GM12878 (cell line): ENCODE results near the gene NKD2. TPM values are rescaled to one million over a fixed set of nuclear protein-coding genes. Genes with fewer than 3 reads are reported as not detected.

Source experiments
- ATAC-seq: fragments of 200-7000 bp; cut with Tn5 transposase; 3 replicates; pipeline ENCODE4 v1.9.1; 2020; ENCODE audit warnings: mild to moderate bottlenecking, moderate library complexity
- BruUV-seq: library from RNA; stranded (reverse); fragments of 400-500 nt; replicated peaks from 2 replicates; lab custom pipeline; 2021; lab: Mats Ljungman, UMichigan
- CTCF ChIA-PET: fragments of 300-600 bp; sonication (Branson Sonifier 250); formaldehyde crosslinking; extraction: SDS; loops from one replicate; lab custom pipeline; 2021; ENCODE audit warnings: inconsistent platforms; lab: Yijun Ruan, JAX
- POLR2A ChIA-PET: fragments of 350-600 bp; formaldehyde crosslinking; extraction: SDS; loops from one replicate; lab custom pipeline; 2021; ENCODE audit warnings: inconsistent platforms; lab: Charles Lee
- RAD21 ChIA-PET: fragments of 300-600 bp; sonication (Branson Sonifier 250); formaldehyde crosslinking; loops from one replicate; lab custom pipeline; 2023; ENCODE audit warnings: antibody characterized with exemption; ENCODE audit not compliant: unreplicated experiment; lab: Charles Lee
- SMC1A ChIA-PET: fragments of 300-600 bp; sonication (Branson Sonifier 250); formaldehyde crosslinking; loops from one replicate; lab custom pipeline; 2023; ENCODE audit not compliant: unreplicated experiment, uncharacterized antibody; lab: Charles Lee
- DNase-seq: peaks from one replicate; pipeline ENCODE4 v3.0.0-alpha.2; 2011; ENCODE audit warnings: low read depth, low spot score
- FAIRE-seq: peaks from 3 replicates; lab custom pipeline; 2011; peaks lifted over from hg19 to GRCh38; lab: Jason Lieb, UNC
- H2AFZ ChIP-seq: 2 replicates; pipeline ENCODE4 v1.6.0; 2011; ENCODE audit warnings: low read depth, low read length, control low read depth; ENCODE audit not compliant: control insufficient read depth
- H3K27ac ChIP-seq: 2 replicates; pipeline ENCODE4 v1.5.1; 2011; ENCODE audit warnings: control low read depth; ENCODE audit not compliant: control insufficient read depth, insufficient read depth
- H3K27me3 ChIP-seq, 2 experiments: replicated peaks in 1 of 2; 2 replicates each; pipeline versions ENCODE4 v1.6.0 to v1.6.1; 2011; ENCODE audit warnings: low read length in 1 of 2; ENCODE audit not compliant: control insufficient read depth in 2 of 2, insufficient read depth in 2 of 2
- H3K36me3 ChIP-seq, 2 experiments: 2 replicates each; pipeline ENCODE4 v1.5.1; 2011; ENCODE audit warnings: low read length in 1 of 2; ENCODE audit not compliant: control insufficient read depth in 2 of 2, insufficient read depth in 2 of 2
- H3K4me1 ChIP-seq: 2 replicates; pipeline ENCODE4 v1.6.1; 2011; ENCODE audit warnings: mild to moderate bottlenecking, low read length, moderate library complexity, mixed read lengths; ENCODE audit not compliant: control insufficient read depth, insufficient read depth
- H3K4me2 ChIP-seq: 2 replicates; pipeline ENCODE4 v1.6.0; 2011; ENCODE audit warnings: control low read depth; ENCODE audit not compliant: control insufficient read depth, insufficient read depth
- H3K4me3 ChIP-seq: fragments of 200-600 bp; sonication (generic); 2 replicates; pipeline ENCODE4 v1.5.1; 2016
- H3K79me2 ChIP-seq: 2 replicates; pipeline ENCODE4 v1.6.0; 2011; ENCODE audit warnings: low read length; ENCODE audit not compliant: control insufficient read depth, insufficient read depth
- H3K9ac ChIP-seq: 2 replicates; pipeline ENCODE4 v1.8.0; 2011; ENCODE audit warnings: low read length, control low read depth, mixed read lengths; ENCODE audit not compliant: control insufficient read depth, insufficient read depth
- H3K9me3 ChIP-seq: replicated peaks from 3 replicates; pipeline ENCODE4 v1.5.1; 2011; ENCODE audit warnings: mild to moderate bottlenecking, low read length; ENCODE audit not compliant: control insufficient read depth, insufficient read depth
- H4K20me1 ChIP-seq: 2 replicates; pipeline ENCODE4 v1.6.0; 2011; ENCODE audit not compliant: control insufficient read depth, insufficient read depth
- EP300 ChIP-seq, 2 experiments: fragments of 150-350 bp in 1 of 2; IDR thresholded peaks; 2 replicates each; pipeline ENCODE4 v1.6.1; 2011 to 2012; ENCODE audit warnings: low read depth in 2 of 2, low read length in 2 of 2, borderline replicate concordance in 1 of 2, improper control_type of control experiment in 1 of 2, inconsistent platforms in 1 of 2; ENCODE audit not compliant: control insufficient read depth in 1 of 2
- EZH2 ChIP-seq: IDR thresholded peaks from 2 replicates; pipeline ENCODE4 v1.6.1; 2012; ENCODE audit warnings: low read depth, mild to moderate bottlenecking, control low read depth, inconsistent platforms, low read length, borderline replicate concordance; ENCODE audit not compliant: control insufficient read depth
- FOS ChIP-seq: IDR thresholded peaks from 3 replicates; pipeline ENCODE4 v1.6.1; 2011; ENCODE audit warnings: borderline replicate concordance; ENCODE audit not compliant: insufficient read length; ENCODE audit errors: extremely low read depth
- GABPA ChIP-seq: IDR thresholded peaks from 2 replicates; pipeline ENCODE4 v1.6.1; 2014; ENCODE audit warnings: antibody characterized with exemption, low read depth, mild to moderate bottlenecking, inconsistent platforms
- IKZF2 ChIP-seq, 2 experiments: fragments of 450-650 bp; IDR thresholded peaks; 2 replicates each; pipeline ENCODE4 v1.6.1; 2017; ENCODE audit warnings: mild to moderate bottlenecking in 2 of 2, moderate library complexity in 2 of 2
- RAD21 ChIP-seq: IDR thresholded peaks from 2 replicates; pipeline ENCODE4 v1.6.1; 2011; ENCODE audit warnings: mild to moderate bottlenecking, low read depth, low read length, moderate library complexity; ENCODE audit not compliant: insufficient read depth
- RUNX3 ChIP-seq: IDR thresholded peaks from 2 replicates; pipeline ENCODE4 v1.6.1; 2012; ENCODE audit warnings: low read length, inconsistent platforms
- SMAD5 ChIP-seq: IDR thresholded peaks from 2 replicates; pipeline ENCODE4 v1.6.1; 2016; ENCODE audit warnings: antibody characterized with exemption, low read depth
- ZNF207 ChIP-seq: fragments of 450-650 bp; IDR thresholded peaks from 2 replicates; pipeline ENCODE4 v1.6.1; 2014; ENCODE audit warnings: antibody characterized with exemption, mild to moderate bottlenecking, borderline replicate concordance
- WGBS: methylation state at CpG from one replicate; pipeline ENCODE4 v1.1.6; 2016; ENCODE audit warnings: low lambda C conversion rate; ENCODE audit not compliant: insufficient replicate concordance, insufficient coverage; ENCODE audit errors: missing lambda C conversion rate; 5-methylcytosine and 5-hydroxymethylcytosine counted together
- in situ Hi-C: fragments of 300-500 bp; cut with MboI; formaldehyde crosslinking; loops from 9 replicates; pipeline ENCODE4 v1.14.3; 2018; ENCODE audit warnings: mixed read lengths
- intact Hi-C: fragments of 100-400 bp; cut with micrococcal nuclease; formaldehyde crosslinking; loops from one replicate; pipeline ENCODE4 v1.14.2; 2022; ENCODE audit not compliant: unreplicated experiment
- polyA plus RNA-seq, 11 experiments: library from polyadenylated mRNA; depleted of rRNA in 4 of 11; unstranded in 6 of 11; stranded (reverse) in 5 of 11; fragments of >200 nt; fragmentation: Nextera tagmentation in 4 of 11; fragmentation: Illumina TruSeq in 1 of 11; extraction: Ambion mirVana in 4 of 11; extraction: Trizol in 1 of 11; gene quantifications; 1 replicate in 1 of 11; 2 replicates in 10 of 11; pipeline versions ENCODE4 v1.2.1 to v1.2.3, GENCODE V29; 2011 to 2016; ENCODE audit warnings: inconsistent platforms in 2 of 11, missing spikeins in 2 of 11, low read depth in 1 of 11
- total RNA-seq, 4 experiments: library from RNA; depleted of rRNA in 3 of 4; stranded (reverse); fragments of >200 nt in 3 of 4; fragmentation: Illumina TruSeq in 1 of 4; extraction: Trizol in 1 of 4; gene quantifications; 2 replicates each; pipeline versions ENCODE4 v1.2.1 to v1.2.3, GENCODE V29; 2013 to 2021
- TF ChIP-seq, protein P1 (sequence below): fragments of 450-650 bp; IDR thresholded peaks from 2 replicates; pipeline ENCODE4 v1.6.1; 2016; ENCODE audit warnings: mild to moderate bottlenecking, moderate library complexity, borderline replicate concordance
- TF ChIP-seq, protein P2 (sequence below): fragments of 450-650 bp; IDR thresholded peaks from 2 replicates; pipeline ENCODE4 v1.6.1; 2016; ENCODE audit warnings: mild to moderate bottlenecking
- TF ChIP-seq, protein P3 (sequence below): fragments of 150-350 bp; IDR thresholded peaks from 2 replicates; pipeline ENCODE4 v1.6.1; 2016; ENCODE audit warnings: low read depth, low read length

Gene NKD2
- total and polyA plus RNA-seq, 10 of the 15 experiments (the other 5 are each of a cell fraction or from before 2014, with no cell fraction given), result 0.20 to 0.83 (median 0.26) TPM; not detected in 7

DNA sequence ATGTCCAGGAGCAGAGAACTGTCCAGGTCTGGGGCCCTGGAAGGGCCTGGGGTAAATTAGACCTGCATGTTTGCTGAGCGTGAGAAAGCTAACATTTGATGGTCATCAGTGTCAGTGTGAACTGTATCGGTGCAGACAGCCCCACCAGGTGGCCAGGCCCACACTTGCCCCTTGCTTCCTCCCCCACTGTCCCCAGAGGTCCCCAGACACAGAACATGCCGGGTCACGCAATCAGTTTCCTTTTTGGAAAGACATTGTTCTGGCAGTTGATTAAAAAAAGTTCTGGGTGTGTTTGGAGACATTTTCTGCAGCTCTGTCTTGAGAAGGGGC lies 1.5 kb downstream of the NKD2 start (continued):
- TF ChIP-seq, protein P1, sequence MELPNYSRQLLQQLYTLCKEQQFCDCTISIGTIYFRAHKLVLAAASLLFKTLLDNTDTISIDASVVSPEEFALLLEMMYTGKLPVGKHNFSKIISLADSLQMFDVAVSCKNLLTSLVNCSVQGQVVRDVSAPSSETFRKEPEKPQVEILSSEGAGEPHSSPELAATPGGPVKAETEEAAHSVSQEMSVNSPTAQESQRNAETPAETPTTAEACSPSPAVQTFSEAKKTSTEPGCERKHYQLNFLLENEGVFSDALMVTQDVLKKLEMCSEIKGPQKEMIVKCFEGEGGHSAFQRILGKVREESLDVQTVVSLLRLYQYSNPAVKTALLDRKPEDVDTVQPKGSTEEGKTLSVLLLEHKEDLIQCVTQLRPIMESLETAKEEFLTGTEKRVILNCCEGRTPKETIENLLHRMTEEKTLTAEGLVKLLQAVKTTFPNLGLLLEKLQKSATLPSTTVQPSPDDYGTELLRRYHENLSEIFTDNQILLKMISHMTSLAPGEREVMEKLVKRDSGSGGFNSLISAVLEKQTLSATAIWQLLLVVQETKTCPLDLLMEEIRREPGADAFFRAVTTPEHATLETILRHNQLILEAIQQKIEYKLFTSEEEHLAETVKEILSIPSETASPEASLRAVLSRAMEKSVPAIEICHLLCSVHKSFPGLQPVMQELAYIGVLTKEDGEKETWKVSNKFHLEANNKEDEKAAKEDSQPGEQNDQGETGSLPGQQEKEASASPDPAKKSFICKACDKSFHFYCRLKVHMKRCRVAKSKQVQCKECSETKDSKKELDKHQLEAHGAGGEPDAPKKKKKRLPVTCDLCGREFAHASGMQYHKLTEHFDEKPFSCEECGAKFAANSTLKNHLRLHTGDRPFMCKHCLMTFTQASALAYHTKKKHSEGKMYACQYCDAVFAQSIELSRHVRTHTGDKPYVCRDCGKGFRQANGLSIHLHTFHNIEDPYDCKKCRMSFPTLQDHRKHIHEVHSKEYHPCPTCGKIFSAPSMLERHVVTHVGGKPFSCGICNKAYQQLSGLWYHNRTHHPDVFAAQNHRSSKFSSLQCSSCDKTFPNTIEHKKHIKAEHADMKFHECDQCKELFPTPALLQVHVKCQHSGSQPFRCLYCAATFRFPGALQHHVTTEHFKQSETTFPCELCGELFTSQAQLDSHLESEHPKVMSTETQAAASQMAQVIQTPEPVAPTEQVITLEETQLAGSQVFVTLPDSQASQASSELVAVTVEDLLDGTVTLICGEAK, result no peak
- TF ChIP-seq RAD21, result 0 out of 2 replicates have a peak, but pooled peaks have one; percentile 8
- no peak for TF ChIP-seq EP300 (IDR thresholded peaks at IDR 0.05; ENCODE audit: borderline replicate concordance in 1 of 2, control insufficient read depth in 1 of 2, low read depth in 2 of 2, low read length in 2 of 2)
- no peak for TF ChIP-seq RUNX3
- TF ChIP-seq, all 136 proteins: peak for 2

DNA sequence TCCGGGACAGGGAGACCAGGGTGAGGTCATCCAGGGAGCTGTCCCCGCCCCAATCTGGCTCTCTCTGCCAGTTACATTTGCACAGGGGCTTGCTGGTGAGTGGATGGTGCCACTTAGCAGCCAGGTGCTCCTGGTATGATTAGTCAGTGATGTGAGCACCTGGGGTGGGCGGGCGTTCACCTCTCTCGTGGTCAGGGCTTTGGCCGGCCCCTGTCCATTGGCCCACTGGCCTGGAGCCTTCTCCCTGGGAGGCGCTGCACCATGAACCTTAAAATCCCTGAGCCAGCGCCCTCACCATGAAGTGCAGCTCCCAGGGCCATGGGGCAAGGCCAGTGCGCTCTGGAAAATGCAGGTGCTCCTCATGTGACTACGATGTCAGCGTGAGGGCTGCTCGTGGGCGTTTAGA lies 2.0 kb downstream of the NKD2 start:
- Histone ChIP-seq H3K4me1 (no peaks in the 10 kb centered on the region), H3K9me3 (no peaks in the 10 kb centered on the region), H4K20me1 (no peaks in the 10 kb centered on the region), H3K27ac (no peak overlapping the region), H3K4me2 (no peak overlapping the region), H3K36me3 (no peaks in the 10 kb centered on the region), H3K4me3 (no peak overlapping the region), H3K9ac (no peak overlapping the region), H3K79me2 (no peaks in the 10 kb centered on the region), H3K27me3 (peaks cover 4 to 6% of the 10 kb centered on the region in 2 experiments; a peak in 3 of 4 replicates), H2AFZ (no peak overlapping the region)
- ATAC-seq, result no peak
- no peak for FAIRE-seq
- intact Hi-C loops (loop anchor here (10.0 kb wide), 1 partner anchor 134 kb away; no protein-coding TSS in a partner anchor), in situ Hi-C loops (loop anchor here (5.0 kb wide), 1 partner anchor 92 kb away; no protein-coding TSS in a partner anchor)
- POLR2A ChIA-PET, result no interaction called here
- CTCF ChIA-PET, result interaction anchor here (0.6 to 2.1 kb wide), 6 partner anchors 15 to 643 kb away, joined by 3 to 15 read pairs (median 4); no protein-coding TSS in a partner anchor
- no peak for TF ChIP-seq GABPA
- no peak for TF ChIP-seq IKZF2 (IDR thresholded peaks at IDR 0.05)
- TF ChIP-seq FOS, result no peak
- TF ChIP-seq ZNF207, result no peak
- TF ChIP-seq, protein P2, sequence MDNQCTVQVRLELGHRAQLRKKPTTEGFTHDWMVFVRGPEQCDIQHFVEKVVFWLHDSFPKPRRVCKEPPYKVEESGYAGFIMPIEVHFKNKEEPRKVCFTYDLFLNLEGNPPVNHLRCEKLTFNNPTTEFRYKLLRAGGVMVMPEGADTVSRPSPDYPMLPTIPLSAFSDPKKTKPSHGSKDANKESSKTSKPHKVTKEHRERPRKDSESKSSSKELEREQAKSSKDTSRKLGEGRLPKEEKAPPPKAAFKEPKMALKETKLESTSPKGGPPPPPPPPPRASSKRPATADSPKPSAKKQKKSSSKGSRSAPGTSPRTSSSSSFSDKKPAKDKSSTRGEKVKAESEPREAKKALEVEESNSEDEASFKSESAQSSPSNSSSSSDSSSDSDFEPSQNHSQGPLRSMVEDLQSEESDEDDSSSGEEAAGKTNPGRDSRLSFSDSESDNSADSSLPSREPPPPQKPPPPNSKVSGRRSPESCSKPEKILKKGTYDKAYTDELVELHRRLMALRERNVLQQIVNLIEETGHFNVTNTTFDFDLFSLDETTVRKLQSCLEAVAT, result no peak
- no peak for TF ChIP-seq SMAD5
- TF ChIP-seq, protein P3, sequence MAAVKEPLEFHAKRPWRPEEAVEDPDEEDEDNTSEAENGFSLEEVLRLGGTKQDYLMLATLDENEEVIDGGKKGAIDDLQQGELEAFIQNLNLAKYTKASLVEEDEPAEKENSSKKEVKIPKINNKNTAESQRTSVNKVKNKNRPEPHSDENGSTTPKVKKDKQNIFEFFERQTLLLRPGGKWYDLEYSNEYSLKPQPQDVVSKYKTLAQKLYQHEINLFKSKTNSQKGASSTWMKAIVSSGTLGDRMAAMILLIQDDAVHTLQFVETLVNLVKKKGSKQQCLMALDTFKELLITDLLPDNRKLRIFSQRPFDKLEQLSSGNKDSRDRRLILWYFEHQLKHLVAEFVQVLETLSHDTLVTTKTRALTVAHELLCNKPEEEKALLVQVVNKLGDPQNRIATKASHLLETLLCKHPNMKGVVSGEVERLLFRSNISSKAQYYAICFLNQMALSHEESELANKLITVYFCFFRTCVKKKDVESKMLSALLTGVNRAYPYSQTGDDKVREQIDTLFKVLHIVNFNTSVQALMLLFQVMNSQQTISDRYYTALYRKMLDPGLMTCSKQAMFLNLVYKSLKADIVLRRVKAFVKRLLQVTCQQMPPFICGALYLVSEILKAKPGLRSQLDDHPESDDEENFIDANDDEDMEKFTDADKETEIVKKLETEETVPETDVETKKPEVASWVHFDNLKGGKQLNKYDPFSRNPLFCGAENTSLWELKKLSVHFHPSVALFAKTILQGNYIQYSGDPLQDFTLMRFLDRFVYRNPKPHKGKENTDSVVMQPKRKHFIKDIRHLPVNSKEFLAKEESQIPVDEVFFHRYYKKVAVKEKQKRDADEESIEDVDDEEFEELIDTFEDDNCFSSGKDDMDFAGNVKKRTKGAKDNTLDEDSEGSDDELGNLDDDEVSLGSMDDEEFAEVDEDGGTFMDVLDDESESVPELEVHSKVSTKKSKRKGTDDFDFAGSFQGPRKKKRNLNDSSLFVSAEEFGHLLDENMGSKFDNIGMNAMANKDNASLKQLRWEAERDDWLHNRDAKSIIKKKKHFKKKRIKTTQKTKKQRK, result no peak
- TF ChIP-seq EZH2, result no peak
- no TSS peak for BruUV-seq
- RAD21 ChIA-PET, result interaction anchor here (1.1 to 1.5 kb wide), 2 partner anchors 87 to 130 kb away, joined by 3 to 6 read pairs; no protein-coding TSS in a partner anchor
- DNase-seq, result no peak
- SMC1A ChIA-PET, result no interaction called here
- WGBS, result 23% methylated on average over 13 of the region's 13 CpGs
